ENCODE data around the gene CEBPG. TPM values are rescaled to one million over a fixed set of nuclear protein-coding genes. Genes with fewer than 3 reads are reported as not detected.

The CEBPG gene
- total and polyA plus RNA-seq, 9 of the 15 experiments (the other 6 are each of a cell fraction or from before 2014, with no cell fraction given) = 9.5 to 34.9 (median 30.9) TPM

DNA sequence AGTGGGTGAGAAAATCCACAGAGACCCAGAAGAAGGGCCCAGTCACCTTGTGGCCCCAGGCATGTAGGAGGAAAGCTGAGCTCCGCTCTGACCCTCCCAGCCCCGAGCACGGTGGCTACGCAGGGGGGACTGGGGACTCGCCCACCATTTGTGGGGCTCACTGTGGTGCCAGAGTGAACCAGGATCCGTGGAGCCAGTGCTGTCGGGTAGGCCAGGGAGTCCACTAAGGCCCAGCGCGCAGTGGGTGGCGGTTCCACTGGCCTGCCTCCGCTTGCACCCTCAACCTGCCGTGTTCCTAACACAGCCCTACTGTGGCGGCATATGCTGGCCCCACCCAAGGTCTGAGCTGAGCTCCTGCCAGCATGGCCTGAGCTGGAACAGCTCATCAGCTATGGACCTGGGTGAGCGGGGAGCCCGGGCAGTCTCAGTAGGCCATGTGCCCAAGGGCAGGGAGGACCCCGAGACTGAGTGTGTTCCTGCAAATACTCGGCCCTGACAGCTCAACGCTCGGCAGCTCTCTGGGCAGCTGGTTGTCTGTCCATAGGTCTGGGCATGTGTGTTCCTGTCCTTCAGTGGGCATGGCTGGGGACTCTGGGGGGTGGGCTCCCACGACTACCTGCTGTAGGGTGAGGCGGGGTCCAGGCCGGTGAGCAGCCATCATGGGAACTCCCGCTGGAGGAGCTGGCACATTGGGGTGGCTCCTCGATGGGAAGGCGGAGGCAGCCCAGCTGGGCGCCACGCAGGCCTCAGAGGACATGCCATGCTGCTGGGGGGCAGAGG is 36.6 kb downstream of the CEBPG start:
- in situ Hi-C loops (cut with MboI) = loop anchor here (5.0 to 10.0 kb wide), 2 partner anchors 173 to 265 kb away; no protein-coding TSS in a partner anchor
- ATAC-seq (no peak), DNase-seq (ENCODE audit: extremely low read depth in 1 of 4, low spot score in 3 of 4) (no peak), FAIRE-seq (no peak)
- Histone ChIP-seq H3K4me2 (ENCODE audit: insufficient read depth, low read length) (no peak overlapping the region), H3K27ac (ENCODE audit: extremely low read depth, low read depth, low read length) (no peak overlapping the region), H4K20me1 (replicated peaks; ENCODE audit: control insufficient read depth, insufficient read depth, low read length) (peaks cover 13% of the 10 kb centered on the region), H3K4me1 (replicated peaks in 1 of 2; ENCODE audit: control insufficient read depth in 2 of 2, insufficient read depth in 2 of 2, low read length in 2 of 2) (peaks cover 0 to 22% of the 10 kb centered on the region in 2 experiments; a peak in 1 of 5 replicates), H3K36me3 (ENCODE audit: control insufficient read depth, insufficient read depth, low read length) (no peaks in the 10 kb centered on the region), H3K27me3 (ENCODE audit: control insufficient read depth in 2 of 2, insufficient read depth in 2 of 2, low read length in 2 of 2) (peaks cover 0 to 15% of the 10 kb centered on the region in 2 experiments; a peak in 2 of 5 replicates), H3K9me1 (ENCODE audit: control insufficient read depth, insufficient read depth, low read length) (no peaks in the 10 kb centered on the region), H3K9ac (ENCODE audit: insufficient read depth in 1 of 2, low read depth in 2 of 2, low read length in 2 of 2) (no peak overlapping the region), H3K79me2 (ENCODE audit: control insufficient read depth, insufficient read depth, low read length) (no peaks in the 10 kb centered on the region), H3K4me3 (no peak overlapping the region), H2AFZ (ENCODE audit: low read depth, low read length) (no peak overlapping the region), H3K9me3 (replicated peaks; ENCODE audit: control insufficient read depth, insufficient read depth, low read depth, low read length) (no peaks in the 10 kb centered on the region)
- CTCF ChIA-PET (ENCODE audit: low intra/inter-chr PET ratio) = no interaction called here
- 38% methylated on average over 21 of the region's 27 CpGs for WGBS (ENCODE audit: insufficient coverage, low coverage, missing lambda C conversion rate)
- intact Hi-C loops (cut with micrococcal nuclease) = loop anchor here (5.0 kb wide), 1 partner anchor 268 kb away; no protein-coding TSS in a partner anchor
- BruUV-seq (replicated peaks) = no TSS peak
- TF ChIP-seq, protein P1, sequence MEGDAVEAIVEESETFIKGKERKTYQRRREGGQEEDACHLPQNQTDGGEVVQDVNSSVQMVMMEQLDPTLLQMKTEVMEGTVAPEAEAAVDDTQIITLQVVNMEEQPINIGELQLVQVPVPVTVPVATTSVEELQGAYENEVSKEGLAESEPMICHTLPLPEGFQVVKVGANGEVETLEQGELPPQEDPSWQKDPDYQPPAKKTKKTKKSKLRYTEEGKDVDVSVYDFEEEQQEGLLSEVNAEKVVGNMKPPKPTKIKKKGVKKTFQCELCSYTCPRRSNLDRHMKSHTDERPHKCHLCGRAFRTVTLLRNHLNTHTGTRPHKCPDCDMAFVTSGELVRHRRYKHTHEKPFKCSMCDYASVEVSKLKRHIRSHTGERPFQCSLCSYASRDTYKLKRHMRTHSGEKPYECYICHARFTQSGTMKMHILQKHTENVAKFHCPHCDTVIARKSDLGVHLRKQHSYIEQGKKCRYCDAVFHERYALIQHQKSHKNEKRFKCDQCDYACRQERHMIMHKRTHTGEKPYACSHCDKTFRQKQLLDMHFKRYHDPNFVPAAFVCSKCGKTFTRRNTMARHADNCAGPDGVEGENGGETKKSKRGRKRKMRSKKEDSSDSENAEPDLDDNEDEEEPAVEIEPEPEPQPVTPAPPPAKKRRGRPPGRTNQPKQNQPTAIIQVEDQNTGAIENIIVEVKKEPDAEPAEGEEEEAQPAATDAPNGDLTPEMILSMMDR (IDR thresholded peaks at IDR 0.05 in 2 of 3, conservative IDR thresholded peaks at IDR 0.05 in 1 of 3; ENCODE audit: insufficient read depth in 2 of 3, low read depth in 1 of 3, low read length in 3 of 3) = no peak
- no peak for TF ChIP-seq ATF1 (CRISPR knock-in tag; IDR thresholded peaks at IDR 0.05)
- TF ChIP-seq ATF1 (tag; IDR thresholded peaks at IDR 0.05) = no peak
- TF ChIP-seq NR2F6 (CRISPR knock-in tag; IDR thresholded peaks at IDR 0.05) = no peak
- no peak for TF ChIP-seq TCF3 (CRISPR knock-in tag; IDR thresholded peaks at IDR 0.05)
- TF ChIP-seq, protein P2, sequence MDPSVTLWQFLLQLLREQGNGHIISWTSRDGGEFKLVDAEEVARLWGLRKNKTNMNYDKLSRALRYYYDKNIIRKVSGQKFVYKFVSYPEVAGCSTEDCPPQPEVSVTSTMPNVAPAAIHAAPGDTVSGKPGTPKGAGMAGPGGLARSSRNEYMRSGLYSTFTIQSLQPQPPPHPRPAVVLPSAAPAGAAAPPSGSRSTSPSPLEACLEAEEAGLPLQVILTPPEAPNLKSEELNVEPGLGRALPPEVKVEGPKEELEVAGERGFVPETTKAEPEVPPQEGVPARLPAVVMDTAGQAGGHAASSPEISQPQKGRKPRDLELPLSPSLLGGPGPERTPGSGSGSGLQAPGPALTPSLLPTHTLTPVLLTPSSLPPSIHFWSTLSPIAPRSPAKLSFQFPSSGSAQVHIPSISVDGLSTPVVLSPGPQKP (CRISPR knock-in tag; IDR thresholded peaks at IDR 0.05) = no peak
- POLR2A ChIA-PET = no interaction called here

Data from K562 (cell line).